Measurements from ENCODE around the gene DPP8.

DPP8 gene

GRCh38 chr15:65447145-65447544, 70.3 kb downstream of the DPP8 start:
- H3K4me3 ChIP-seq (ENCODE audit: insufficient read depth, low read depth, low read length, poor library complexity, severe bottlenecking) = no peak overlapping the region
- no peaks in the 10 kb centered on the region for H3K4me1 ChIP-seq (ENCODE audit: control insufficient read depth, insufficient read depth, low read length, poor library complexity, severe bottlenecking)
- H3K27me3 ChIP-seq (replicated peaks; ENCODE audit: control insufficient read depth, insufficient read depth, low read length, poor library complexity, severe bottlenecking) = no peaks in the 10 kb centered on the region
- no peak for DNase-seq
- H3K36me3 ChIP-seq (ENCODE audit: control insufficient read depth, insufficient read depth, low read length) = peaks cover 48% of the 10 kb centered on the region
- H3K9me3 ChIP-seq (ENCODE audit: control insufficient read depth, low read length) = no peaks in the 10 kb centered on the region
- H3K27ac ChIP-seq (ENCODE audit: insufficient read depth, low read length, poor library complexity, severe bottlenecking) = no peak overlapping the region

GRCh38 chr15:65434201-65434600, 83.3 kb downstream of the DPP8 start:
- no peaks in the 10 kb centered on the region for H3K27me3 ChIP-seq (replicated peaks; ENCODE audit: control insufficient read depth, insufficient read depth, low read length, poor library complexity, severe bottlenecking)

GRCh38 chr15:65431731-65432130, 85.8 kb downstream of the DPP8 start:
- Histone ChIP-seq H3K36me3 (ENCODE audit: control insufficient read depth, insufficient read depth, low read length) (no peaks in the 10 kb centered on the region), H3K4me1 (ENCODE audit: control insufficient read depth, insufficient read depth, low read length, poor library complexity, severe bottlenecking) (no peaks in the 10 kb centered on the region), H3K9me3 (ENCODE audit: control insufficient read depth, low read length) (no peaks in the 10 kb centered on the region), H3K27me3 (replicated peaks; ENCODE audit: control insufficient read depth, insufficient read depth, low read length, poor library complexity, severe bottlenecking) (no peaks in the 10 kb centered on the region), H3K4me3 (ENCODE audit: insufficient read depth, low read depth, low read length, poor library complexity, severe bottlenecking) (no peak overlapping the region), H3K27ac (ENCODE audit: insufficient read depth, low read length, poor library complexity, severe bottlenecking) (no peak overlapping the region)
- DNase-seq = no peak

More at GRCh38 chr15:65434201-65434600, 83.3 kb downstream of the DPP8 start:
- Histone ChIP-seq H3K9me3 (ENCODE audit: control insufficient read depth, low read length) (no peaks in the 10 kb centered on the region), H3K4me3 (ENCODE audit: insufficient read depth, low read depth, low read length, poor library complexity, severe bottlenecking) (no peak overlapping the region), H3K36me3 (ENCODE audit: control insufficient read depth, insufficient read depth, low read length) (no peaks in the 10 kb centered on the region), H3K27ac (ENCODE audit: insufficient read depth, low read length, poor library complexity, severe bottlenecking) (no peak overlapping the region), H3K4me1 (ENCODE audit: control insufficient read depth, insufficient read depth, low read length, poor library complexity, severe bottlenecking) (no peaks in the 10 kb centered on the region)
- no peak for DNase-seq

DNA sequence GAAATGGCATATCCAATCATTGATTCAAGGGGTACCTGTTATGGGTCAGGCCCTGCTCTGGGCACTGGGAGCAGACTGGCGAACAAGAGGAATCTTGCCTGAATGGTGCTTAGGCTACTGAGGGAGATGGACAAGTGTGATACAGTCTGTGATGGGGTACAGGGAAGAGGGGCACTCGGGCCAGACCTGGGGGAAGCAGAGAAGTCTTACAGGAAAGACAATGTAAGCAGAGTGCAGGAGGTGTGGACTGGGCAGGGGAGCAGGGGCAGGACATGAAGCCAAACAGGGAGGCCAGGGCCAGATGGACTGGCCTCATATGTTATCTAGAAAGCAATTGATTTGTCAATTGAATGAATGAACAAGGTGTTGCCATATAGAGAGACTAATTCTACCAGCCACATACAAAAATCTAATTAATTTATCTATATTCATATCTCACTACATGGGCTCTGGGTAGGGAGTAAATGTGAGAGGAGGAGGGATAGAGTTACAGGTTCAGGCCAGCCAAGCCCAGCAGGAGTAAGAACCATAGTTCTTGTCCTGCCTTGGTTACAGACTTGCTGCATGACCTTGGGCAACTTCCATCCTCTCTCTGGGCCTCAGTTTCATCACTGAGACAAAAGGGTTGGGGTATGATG, 91.2 kb downstream of the DPP8 start:
- Histone ChIP-seq H3K27ac (ENCODE audit: insufficient read depth, low read length, poor library complexity, severe bottlenecking) (no peak overlapping the region), H3K9me3 (ENCODE audit: control insufficient read depth, low read length) (no peaks in the 10 kb centered on the region), H3K36me3 (ENCODE audit: control insufficient read depth, insufficient read depth, low read length) (no peaks in the 10 kb centered on the region), H3K4me3 (ENCODE audit: insufficient read depth, low read depth, low read length, poor library complexity, severe bottlenecking) (no peak overlapping the region), H3K4me1 (ENCODE audit: control insufficient read depth, insufficient read depth, low read length, poor library complexity, severe bottlenecking) (peaks cover 11% of the 10 kb centered on the region), H3K27me3 (replicated peaks; ENCODE audit: control insufficient read depth, insufficient read depth, low read length, poor library complexity, severe bottlenecking) (peaks cover 22% of the 10 kb centered on the region)
- no peak for DNase-seq

DNA sequence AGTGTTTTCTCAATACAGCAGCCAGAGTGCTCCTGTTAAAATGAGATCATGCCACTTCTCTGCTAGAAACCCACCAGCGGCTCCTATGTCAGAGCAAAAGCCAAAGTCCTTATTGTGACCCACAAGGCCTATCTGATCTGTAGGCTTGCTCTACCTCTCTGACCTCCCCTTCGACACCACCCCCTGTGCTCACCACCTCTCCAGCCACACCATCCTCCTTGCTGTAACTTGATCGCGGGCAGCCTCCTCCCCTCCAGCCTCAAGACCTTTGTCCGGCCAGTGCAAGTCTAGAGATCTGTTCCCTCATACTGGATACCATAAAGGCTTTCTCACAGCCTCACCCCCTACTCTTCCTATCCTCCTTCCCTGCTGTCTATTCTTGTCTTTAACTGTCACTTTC, 92.8 kb downstream of the DPP8 start:
- Histone ChIP-seq H3K9me3 (ENCODE audit: control insufficient read depth, low read length) (no peaks in the 10 kb centered on the region), H3K4me3 (ENCODE audit: insufficient read depth, low read depth, low read length, poor library complexity, severe bottlenecking) (no peak overlapping the region), H3K36me3 (ENCODE audit: control insufficient read depth, insufficient read depth, low read length) (no peaks in the 10 kb centered on the region), H3K4me1 (ENCODE audit: control insufficient read depth, insufficient read depth, low read length, poor library complexity, severe bottlenecking) (peaks cover 15% of the 10 kb centered on the region), H3K27ac (ENCODE audit: insufficient read depth, low read length, poor library complexity, severe bottlenecking) (no peak overlapping the region), H3K27me3 (replicated peaks; ENCODE audit: control insufficient read depth, insufficient read depth, low read length, poor library complexity, severe bottlenecking) (peaks cover 31% of the 10 kb centered on the region)
- no peak for DNase-seq

- Histone ChIP-seq H3K27ac (ENCODE audit: insufficient read depth, low read length, poor library complexity, severe bottlenecking) (no peak overlapping the region), H3K4me3 (ENCODE audit: insufficient read depth, low read depth, low read length, poor library complexity, severe bottlenecking) (no peak overlapping the region), H3K4me1 (ENCODE audit: control insufficient read depth, insufficient read depth, low read length, poor library complexity, severe bottlenecking) (peaks cover 15% of the 10 kb centered on the region), H3K27me3 (replicated peaks; ENCODE audit: control insufficient read depth, insufficient read depth, low read length, poor library complexity, severe bottlenecking) (peaks cover 31% of the 10 kb centered on the region), H3K9me3 (ENCODE audit: control insufficient read depth, low read length) (no peaks in the 10 kb centered on the region), H3K36me3 (ENCODE audit: control insufficient read depth, insufficient read depth, low read length) (no peaks in the 10 kb centered on the region)
- DNase-seq = no peak
These were observed 93.4 kb downstream of the DPP8 start for GRCh38 chr15:65423976-65424679.

- no peak for DNase-seq
- H3K9me3 ChIP-seq (ENCODE audit: control insufficient read depth, low read length) = no peaks in the 10 kb centered on the region
- H3K4me1 ChIP-seq (ENCODE audit: control insufficient read depth, insufficient read depth, low read length, poor library complexity, severe bottlenecking) = peaks cover 15% of the 10 kb centered on the region
- H3K36me3 ChIP-seq (ENCODE audit: control insufficient read depth, insufficient read depth, low read length) = no peaks in the 10 kb centered on the region
- peaks cover 34% of the 10 kb centered on the region for H3K27me3 ChIP-seq (replicated peaks; ENCODE audit: control insufficient read depth, insufficient read depth, low read length, poor library complexity, severe bottlenecking)
- H3K27ac ChIP-seq (ENCODE audit: insufficient read depth, low read length, poor library complexity, severe bottlenecking) = no peak overlapping the region
- H3K4me3 ChIP-seq (ENCODE audit: insufficient read depth, low read depth, low read length, poor library complexity, severe bottlenecking) = no peak overlapping the region
These were observed 94.1 kb downstream of the DPP8 start for GRCh38 chr15:65423150-65423975.

- Histone ChIP-seq H3K4me1 (ENCODE audit: control insufficient read depth, insufficient read depth, low read length, poor library complexity, severe bottlenecking) (peaks cover 15% of the 10 kb centered on the region), H3K4me3 (ENCODE audit: insufficient read depth, low read depth, low read length, poor library complexity, severe bottlenecking) (peak overlapping the region; percentile 44), H3K27me3 (replicated peaks; ENCODE audit: control insufficient read depth, insufficient read depth, low read length, poor library complexity, severe bottlenecking) (peaks cover 35% of the 10 kb centered on the region), H3K36me3 (ENCODE audit: control insufficient read depth, insufficient read depth, low read length) (no peaks in the 10 kb centered on the region), H3K27ac (ENCODE audit: insufficient read depth, low read length, poor library complexity, severe bottlenecking) (no peak overlapping the region), H3K9me3 (ENCODE audit: control insufficient read depth, low read length) (no peaks in the 10 kb centered on the region)
- DNase-seq = no peak
These were observed 95.9 kb downstream of the DPP8 start for GRCh38 chr15:65421360-65422215.

DNA sequence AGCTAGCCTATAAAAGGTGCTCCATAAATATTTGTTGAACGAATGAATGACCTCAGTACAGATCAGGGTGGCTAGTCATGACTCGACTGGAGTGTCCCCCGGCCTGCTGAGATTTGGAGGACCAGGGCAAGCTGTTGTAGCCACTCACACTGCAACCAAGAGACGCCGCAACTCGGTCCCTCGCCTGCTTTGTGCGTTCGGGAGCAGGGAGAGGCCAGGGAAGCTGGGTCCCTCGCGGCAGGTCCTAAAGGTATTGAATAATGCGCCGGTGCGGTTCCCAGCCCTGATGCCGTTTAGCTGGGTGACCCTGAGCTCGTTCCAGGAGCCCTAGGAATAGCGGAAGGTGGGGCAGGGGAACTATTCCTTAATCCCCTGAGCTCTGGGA, 96.5 kb downstream of the DPP8 start:
- H3K36me3 ChIP-seq (ENCODE audit: control insufficient read depth, insufficient read depth, low read length) = no peaks in the 10 kb centered on the region
- peaks cover 35% of the 10 kb centered on the region for H3K27me3 ChIP-seq (replicated peaks; ENCODE audit: control insufficient read depth, insufficient read depth, low read length, poor library complexity, severe bottlenecking)
- no peak overlapping the region for H3K4me3 ChIP-seq (ENCODE audit: insufficient read depth, low read depth, low read length, poor library complexity, severe bottlenecking)
- DNase-seq = no peak
- no peak overlapping the region for H3K27ac ChIP-seq (ENCODE audit: insufficient read depth, low read length, poor library complexity, severe bottlenecking)
- peaks cover 15% of the 10 kb centered on the region for H3K4me1 ChIP-seq (ENCODE audit: control insufficient read depth, insufficient read depth, low read length, poor library complexity, severe bottlenecking)
- H3K9me3 ChIP-seq (ENCODE audit: control insufficient read depth, low read length) = no peaks in the 10 kb centered on the region

Measured in effector memory CD4-positive, alpha-beta T cell (primary cell).